HepG2 (cell line): Measurements from ENCODE around the gene LCN12.

Experiments
- BHLHE40 ChIP-seq: IDR thresholded peaks from 2 replicates; pipeline ENCODE4 v1.6.1; 2011; ENCODE audit warnings: low read length, improper control_type of control experiment
- CC2D1A ChIP-seq: sonication (generic); formaldehyde crosslinking; IDR thresholded peaks from 2 replicates; pipeline ENCODE4 v1.8.1; 2023; ENCODE audit warnings: mild to moderate bottlenecking, missing genetic modification reagents
- CREB1 ChIP-seq, 2 experiments: fragments of 450-650 bp in 1 of 2; IDR thresholded peaks; 2 replicates each; pipeline ENCODE4 v1.6.1; 2016 to 2017; ENCODE audit warnings: control low read depth in 1 of 2, mild to moderate bottlenecking in 1 of 2, missing compliant biosample characterization in 1 of 2, missing genetic modification characterization in 1 of 2
- CTCF ChIP-seq: sonication (generic); formaldehyde crosslinking; IDR thresholded peaks from 2 replicates; pipeline ENCODE4 v1.5.0; 2020; ENCODE audit warnings: mild to moderate bottlenecking, missing genetic modification reagents, moderate library complexity
- ELF1 ChIP-seq: sonication (generic); formaldehyde crosslinking; IDR thresholded peaks from 2 replicates; pipeline ENCODE4 v1.4.0; 2020; ENCODE audit warnings: missing genetic modification reagents
- EZH2 ChIP-seq: conservative IDR thresholded peaks from 2 replicates; pipeline ENCODE4 v1.6.1; 2012; ENCODE audit warnings: mild to moderate bottlenecking, low read depth, low read length, moderate library complexity
- NFE2L1 ChIP-seq: sonication (generic); formaldehyde crosslinking; IDR thresholded peaks from 2 replicates; pipeline ENCODE4 v1.4.0; 2020; ENCODE audit warnings: missing genetic modification reagents, mild to moderate bottlenecking, borderline replicate concordance
- SALL2 ChIP-seq: sonication (generic); formaldehyde crosslinking; IDR thresholded peaks from 2 replicates; pipeline ENCODE4 v1.8.1; 2023; ENCODE audit warnings: mild to moderate bottlenecking, missing genetic modification reagents, inconsistent platforms
- YY1 ChIP-seq: IDR thresholded peaks from 2 replicates; pipeline ENCODE4 v1.6.1; 2011; ENCODE audit warnings: low read length, low read depth, moderate library complexity, mild to moderate bottlenecking; ENCODE audit not compliant: insufficient read depth, insufficient replicate concordance
- ZNF124 ChIP-seq: sonication (generic); formaldehyde crosslinking; IDR thresholded peaks from 2 replicates; pipeline ENCODE4 v1.4.0; 2020; ENCODE audit warnings: missing genetic modification reagents
- ZNF276 ChIP-seq: sonication (generic); formaldehyde crosslinking; IDR thresholded peaks from 2 replicates; pipeline ENCODE4 v1.4.0; 2020; ENCODE audit warnings: mild to moderate bottlenecking, low read depth, missing genetic modification reagents
- ZSCAN30 ChIP-seq: sonication (generic); formaldehyde crosslinking; IDR thresholded peaks from 2 replicates; pipeline ENCODE4 v1.5.0; 2020; ENCODE audit warnings: mild to moderate bottlenecking, missing genetic modification reagents
- TF ChIP-seq, protein P1 (sequence below): sonication (generic); formaldehyde crosslinking; IDR thresholded peaks from 2 replicates; pipeline ENCODE4 v1.9.0; 2021; ENCODE audit warnings: missing genetic modification reagents, mild to moderate bottlenecking, borderline replicate concordance

DNA sequence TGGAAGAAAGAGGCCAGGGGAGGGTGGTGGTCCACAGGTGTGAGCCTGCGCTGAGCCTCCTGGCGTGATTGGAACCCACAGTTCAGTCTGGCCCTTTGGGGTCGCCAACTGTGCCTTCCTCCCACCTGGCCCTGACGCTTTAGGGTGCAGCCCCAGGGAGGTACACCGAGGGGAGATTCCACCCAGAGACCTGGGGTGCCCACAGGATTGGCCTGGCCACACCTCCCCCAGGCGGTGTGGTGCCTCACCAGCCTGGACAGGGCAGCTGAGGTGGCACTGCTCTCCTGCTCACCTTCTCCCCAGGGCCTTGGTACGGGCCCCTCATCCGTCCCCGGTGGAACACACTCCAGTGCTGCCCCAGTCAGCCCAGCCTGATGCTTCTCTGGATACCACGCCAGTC is 45.3 kb downstream of the LCN12 start:
- TF ChIP-seq YY1 (no peak), EZH2 (no peak), ZSCAN30 (CRISPR knock-in tag) (no peak), ZNF276 (CRISPR knock-in tag) (no peak), BHLHE40 (no peak), CREB1 (IDR thresholded peaks at IDR 0.05) (no peak), CREB1 (CRISPR knock-in tag; IDR thresholded peaks at IDR 0.05) (no peak), CTCF (CRISPR knock-in tag) (no peak), SALL2 (CRISPR knock-in tag) (no peak), ZNF124 (no peak), NFE2L1 (no peak), CC2D1A (no peak), ELF1 (no peak)
- TF ChIP-seq, protein P1, sequence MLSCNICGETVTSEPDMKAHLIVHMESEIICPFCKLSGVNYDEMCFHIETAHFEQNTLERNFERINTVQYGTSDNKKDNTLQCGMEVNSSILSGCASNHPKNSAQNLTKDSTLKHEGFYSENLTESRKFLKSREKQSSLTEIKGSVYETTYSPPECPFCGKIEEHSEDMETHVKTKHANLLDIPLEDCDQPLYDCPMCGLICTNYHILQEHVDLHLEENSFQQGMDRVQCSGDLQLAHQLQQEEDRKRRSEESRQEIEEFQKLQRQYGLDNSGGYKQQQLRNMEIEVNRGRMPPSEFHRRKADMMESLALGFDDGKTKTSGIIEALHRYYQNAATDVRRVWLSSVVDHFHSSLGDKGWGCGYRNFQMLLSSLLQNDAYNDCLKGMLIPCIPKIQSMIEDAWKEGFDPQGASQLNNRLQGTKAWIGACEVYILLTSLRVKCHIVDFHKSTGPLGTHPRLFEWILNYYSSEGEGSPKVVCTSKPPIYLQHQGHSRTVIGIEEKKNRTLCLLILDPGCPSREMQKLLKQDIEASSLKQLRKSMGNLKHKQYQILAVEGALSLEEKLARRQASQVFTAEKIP (CRISPR knock-in tag), result no peak
